HG02610 (cell line): Measurements from ENCODE around the gene RALBP1.

Experiments
- ATAC-seq: cut with Tn5 transposase; IDR thresholded peaks from one replicate; pipeline ENCODE4 v1.9.1; 2021; ENCODE audit warnings: mild to moderate bottlenecking, moderate library complexity; ENCODE audit not compliant: unreplicated experiment

Gene RALBP1

DNA sequence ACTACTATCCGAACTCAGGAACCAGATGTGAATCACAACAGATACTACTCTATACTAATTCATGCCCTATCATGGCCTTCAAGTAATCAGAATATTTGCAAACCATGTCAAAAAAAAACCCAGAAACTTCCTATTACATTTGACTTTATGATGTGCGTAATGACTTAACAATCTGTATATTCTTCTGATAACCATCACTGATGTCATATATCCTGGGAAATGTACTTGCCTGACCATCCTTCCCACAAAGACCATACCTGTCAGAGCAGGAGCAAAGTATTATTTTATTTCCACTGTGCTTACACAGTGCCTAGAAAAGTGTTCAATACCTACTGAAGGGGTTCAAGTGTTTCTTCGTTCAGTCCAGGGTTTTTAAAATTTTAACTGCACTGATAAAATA lies 111.5 kb downstream of the RALBP1 start:
- no peak for ATAC-seq
